ENCODE data around the gene CD37. TPM values are rescaled to one million over a fixed set of nuclear protein-coding genes. Genes with fewer than 3 reads are reported as not detected.
A peak's percentile ranks its signal among the peaks of the same experiment; 100 is the strongest.

CD37 gene
- total and polyA plus RNA-seq, 2 experiments from 2014 or later, result 106 TPM; not detected in 1

DNA sequence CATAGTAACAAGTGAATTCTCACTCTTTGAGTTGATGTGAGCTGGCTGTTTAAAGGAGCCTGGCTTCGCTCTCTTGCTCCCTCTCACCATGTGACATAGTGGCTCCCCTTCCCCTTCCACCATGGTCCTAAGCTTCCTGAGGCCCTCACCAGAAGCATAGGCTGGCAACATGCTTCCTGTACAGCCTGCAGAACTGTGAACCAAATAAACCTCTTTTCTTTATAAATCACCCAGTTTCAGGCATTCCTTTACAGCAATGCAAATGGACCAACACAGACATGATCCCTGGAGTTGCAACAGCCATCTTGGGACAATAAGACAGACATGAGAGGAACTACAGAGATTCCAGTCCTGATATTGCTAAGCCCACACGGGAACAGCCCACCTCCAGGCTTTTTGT lies 14.4 kb downstream of the CD37 start:
- 0 out of 2 replicates have a peak overlapping the region, but pooled peaks have one; percentile 35 for H3K27ac Mint-ChIP-seq
- H3K27me3 ChIP-seq (ENCODE audit: insufficient read depth), result no peaks in the 10 kb centered on the region
- no peak overlapping the region for H3K4me3 ChIP-seq
- peaks cover 6% of the 10 kb centered on the region; the same call in 1 of the 2 replicates for H4K20me1 ChIP-seq (replicated peaks; ENCODE audit: insufficient read depth)
- H2AFZ ChIP-seq, result no peak overlapping the region
- no peak overlapping the region for H3K4me3 Mint-ChIP-seq
- no peak for TF ChIP-seq CREB1 (CRISPR knock-in tag; IDR thresholded peaks at IDR 0.05; ENCODE audit: low read depth)
- no peak for TF ChIP-seq POLR2AphosphoS5 (IDR thresholded peaks at IDR 0.05; ENCODE audit: low read depth)
- no peak for TF ChIP-seq EZH2phosphoT487 (IDR thresholded peaks at IDR 0.05; ENCODE audit: unreplicated experiment)
- TF ChIP-seq EZH2 (IDR thresholded peaks at IDR 0.05; ENCODE audit: low read depth, unreplicated experiment), result no peak
- no peak for TF ChIP-seq NANOG (IDR thresholded peaks at IDR 0.05; ENCODE audit: borderline replicate concordance)
- TF ChIP-seq, protein P1, sequence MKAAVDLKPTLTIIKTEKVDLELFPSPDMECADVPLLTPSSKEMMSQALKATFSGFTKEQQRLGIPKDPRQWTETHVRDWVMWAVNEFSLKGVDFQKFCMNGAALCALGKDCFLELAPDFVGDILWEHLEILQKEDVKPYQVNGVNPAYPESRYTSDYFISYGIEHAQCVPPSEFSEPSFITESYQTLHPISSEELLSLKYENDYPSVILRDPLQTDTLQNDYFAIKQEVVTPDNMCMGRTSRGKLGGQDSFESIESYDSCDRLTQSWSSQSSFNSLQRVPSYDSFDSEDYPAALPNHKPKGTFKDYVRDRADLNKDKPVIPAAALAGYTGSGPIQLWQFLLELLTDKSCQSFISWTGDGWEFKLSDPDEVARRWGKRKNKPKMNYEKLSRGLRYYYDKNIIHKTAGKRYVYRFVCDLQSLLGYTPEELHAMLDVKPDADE (IDR thresholded peaks at IDR 0.05), result no peak
- TF ChIP-seq ZNF331 (CRISPR knock-in tag; IDR thresholded peaks at IDR 0.05; ENCODE audit: low read depth), result no peak
- 0 out of 2 replicates have a peak, but pooled peaks cover 10% of the 10 kb centered on the region for H3F3A ChIP-seq (replicated peaks; ENCODE audit: low read depth)
- H3K9me3 Mint-ChIP-seq, result peaks cover 3% of the 10 kb centered on the region; the same call in 1 of the 3 replicates
- peaks cover 59% of the 10 kb centered on the region for H3K36me3 ChIP-seq (ENCODE audit: insufficient read depth)
- H3K79me2 ChIP-seq (replicated peaks; ENCODE audit: insufficient read depth), result peaks cover 3% of the 10 kb centered on the region
- no peak overlapping the region for H3K27ac ChIP-seq (ENCODE audit: low read depth)
- H3K9me2 ChIP-seq (ENCODE audit: insufficient read depth), result no peaks in the 10 kb centered on the region
- peaks cover 97% of the 10 kb centered on the region for H3K36me3 Mint-ChIP-seq (ENCODE audit: low read depth)
- no peak overlapping the region for H3K4me2 ChIP-seq
- H3K4me1 ChIP-seq (ENCODE audit: insufficient read depth), result no peaks in the 10 kb centered on the region
- H3K27me3 Mint-ChIP-seq (ENCODE audit: insufficient read depth, low read depth, poor library complexity), result peaks cover 20% of the 10 kb centered on the region
- ATAC-seq (no peak), DNase-seq (ENCODE audit: low spot score) (no peak)
- H3K4me1 Mint-ChIP-seq, result peaks cover 6% of the 10 kb centered on the region; the same call in 2 of the 3 replicates

DNA sequence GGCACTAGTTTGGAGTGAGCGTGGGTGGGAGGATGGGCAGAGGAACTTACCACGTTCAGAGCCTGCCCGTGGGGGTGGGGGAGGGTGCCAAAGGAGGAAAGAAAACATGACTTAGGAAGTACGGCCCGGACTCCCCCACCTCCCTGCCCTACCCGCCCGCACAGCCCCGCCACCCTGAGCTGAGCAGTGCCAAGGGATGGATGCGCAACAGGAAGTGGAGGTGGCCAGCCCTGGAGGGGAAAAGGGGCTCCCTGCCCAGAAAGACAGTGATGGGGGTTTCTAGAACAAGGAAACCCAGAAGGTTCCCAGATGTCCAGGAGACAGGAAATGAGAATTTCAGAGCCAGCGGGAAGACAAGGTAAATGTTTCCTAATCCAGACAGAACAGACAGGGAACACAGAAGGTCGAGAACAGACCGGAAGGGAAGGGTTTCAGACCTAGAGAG lies 20.7 kb downstream of the CD37 start:
- Histone ChIP-seq H3K36me3 (ENCODE audit: insufficient read depth) (peaks cover 35% of the 10 kb centered on the region), H3K4me2 (no peak overlapping the region), H3K27ac (ENCODE audit: low read depth) (no peak overlapping the region), H3K79me2 (replicated peaks; ENCODE audit: insufficient read depth) (peaks cover 19% of the 10 kb centered on the region), H3K9me2 (ENCODE audit: insufficient read depth) (no peaks in the 10 kb centered on the region), H2AFZ (no peak overlapping the region), H3K27me3 (ENCODE audit: insufficient read depth) (no peaks in the 10 kb centered on the region), H3F3A (replicated peaks; ENCODE audit: low read depth) (no peaks in the 10 kb centered on the region), H3K4me1 (ENCODE audit: insufficient read depth) (peaks cover 5% of the 10 kb centered on the region; the same call in 1 of the 2 replicates), H4K20me1 (replicated peaks; ENCODE audit: insufficient read depth) (no peaks in the 10 kb centered on the region; the same call in 1 of the 2 replicates), H3K4me3 (no peak overlapping the region)
- peaks cover 22% of the 10 kb centered on the region for H3K4me1 Mint-ChIP-seq
- H3K4me3 Mint-ChIP-seq, result peak overlapping the region; percentile 5; the same call in 1 of the 3 replicates
- no peaks in the 10 kb centered on the region; the same call in 1 of the 3 replicates for H3K9me3 Mint-ChIP-seq
- H3K36me3 Mint-ChIP-seq (ENCODE audit: low read depth), result peaks cover 91% of the 10 kb centered on the region
- no peak overlapping the region for H3K27ac Mint-ChIP-seq
- ATAC-seq (no peak), DNase-seq (ENCODE audit: low spot score) (no peak)
- H3K27me3 Mint-ChIP-seq (ENCODE audit: insufficient read depth, low read depth, poor library complexity), result peaks cover 19% of the 10 kb centered on the region
- TF ChIP-seq CREB1 (CRISPR knock-in tag; IDR thresholded peaks at IDR 0.05; ENCODE audit: low read depth) (no peak), JUNB (IDR thresholded peaks at IDR 0.05; ENCODE audit: unreplicated experiment) (no peak), EZH2phosphoT487 (IDR thresholded peaks at IDR 0.05; ENCODE audit: unreplicated experiment) (no peak), EZH2 (IDR thresholded peaks at IDR 0.05; ENCODE audit: low read depth, unreplicated experiment) (no peak), ZNF114 (CRISPR knock-in tag; IDR thresholded peaks at IDR 0.05) (no peak), NANOG (IDR thresholded peaks at IDR 0.05; ENCODE audit: borderline replicate concordance) (no peak), POLR2AphosphoS5 (IDR thresholded peaks at IDR 0.05; ENCODE audit: low read depth) (no peak), STAT1 (IDR thresholded peaks at IDR 0.05; ENCODE audit: unreplicated experiment) (no peak)
- TF ChIP-seq, protein P2, sequence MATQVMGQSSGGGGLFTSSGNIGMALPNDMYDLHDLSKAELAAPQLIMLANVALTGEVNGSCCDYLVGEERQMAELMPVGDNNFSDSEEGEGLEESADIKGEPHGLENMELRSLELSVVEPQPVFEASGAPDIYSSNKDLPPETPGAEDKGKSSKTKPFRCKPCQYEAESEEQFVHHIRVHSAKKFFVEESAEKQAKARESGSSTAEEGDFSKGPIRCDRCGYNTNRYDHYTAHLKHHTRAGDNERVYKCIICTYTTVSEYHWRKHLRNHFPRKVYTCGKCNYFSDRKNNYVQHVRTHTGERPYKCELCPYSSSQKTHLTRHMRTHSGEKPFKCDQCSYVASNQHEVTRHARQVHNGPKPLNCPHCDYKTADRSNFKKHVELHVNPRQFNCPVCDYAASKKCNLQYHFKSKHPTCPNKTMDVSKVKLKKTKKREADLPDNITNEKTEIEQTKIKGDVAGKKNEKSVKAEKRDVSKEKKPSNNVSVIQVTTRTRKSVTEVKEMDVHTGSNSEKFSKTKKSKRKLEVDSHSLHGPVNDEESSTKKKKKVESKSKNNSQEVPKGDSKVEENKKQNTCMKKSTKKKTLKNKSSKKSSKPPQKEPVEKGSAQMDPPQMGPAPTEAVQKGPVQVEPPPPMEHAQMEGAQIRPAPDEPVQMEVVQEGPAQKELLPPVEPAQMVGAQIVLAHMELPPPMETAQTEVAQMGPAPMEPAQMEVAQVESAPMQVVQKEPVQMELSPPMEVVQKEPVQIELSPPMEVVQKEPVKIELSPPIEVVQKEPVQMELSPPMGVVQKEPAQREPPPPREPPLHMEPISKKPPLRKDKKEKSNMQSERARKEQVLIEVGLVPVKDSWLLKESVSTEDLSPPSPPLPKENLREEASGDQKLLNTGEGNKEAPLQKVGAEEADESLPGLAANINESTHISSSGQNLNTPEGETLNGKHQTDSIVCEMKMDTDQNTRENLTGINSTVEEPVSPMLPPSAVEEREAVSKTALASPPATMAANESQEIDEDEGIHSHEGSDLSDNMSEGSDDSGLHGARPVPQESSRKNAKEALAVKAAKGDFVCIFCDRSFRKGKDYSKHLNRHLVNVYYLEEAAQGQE (IDR thresholded peaks at IDR 0.05; ENCODE audit: unreplicated experiment), result no peak
- TF ChIP-seq, protein P1 (IDR thresholded peaks at IDR 0.05), result no peak
- TF ChIP-seq, protein P3, sequence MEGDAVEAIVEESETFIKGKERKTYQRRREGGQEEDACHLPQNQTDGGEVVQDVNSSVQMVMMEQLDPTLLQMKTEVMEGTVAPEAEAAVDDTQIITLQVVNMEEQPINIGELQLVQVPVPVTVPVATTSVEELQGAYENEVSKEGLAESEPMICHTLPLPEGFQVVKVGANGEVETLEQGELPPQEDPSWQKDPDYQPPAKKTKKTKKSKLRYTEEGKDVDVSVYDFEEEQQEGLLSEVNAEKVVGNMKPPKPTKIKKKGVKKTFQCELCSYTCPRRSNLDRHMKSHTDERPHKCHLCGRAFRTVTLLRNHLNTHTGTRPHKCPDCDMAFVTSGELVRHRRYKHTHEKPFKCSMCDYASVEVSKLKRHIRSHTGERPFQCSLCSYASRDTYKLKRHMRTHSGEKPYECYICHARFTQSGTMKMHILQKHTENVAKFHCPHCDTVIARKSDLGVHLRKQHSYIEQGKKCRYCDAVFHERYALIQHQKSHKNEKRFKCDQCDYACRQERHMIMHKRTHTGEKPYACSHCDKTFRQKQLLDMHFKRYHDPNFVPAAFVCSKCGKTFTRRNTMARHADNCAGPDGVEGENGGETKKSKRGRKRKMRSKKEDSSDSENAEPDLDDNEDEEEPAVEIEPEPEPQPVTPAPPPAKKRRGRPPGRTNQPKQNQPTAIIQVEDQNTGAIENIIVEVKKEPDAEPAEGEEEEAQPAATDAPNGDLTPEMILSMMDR (conservative IDR thresholded peaks at IDR 0.05; ENCODE audit: low read depth in 2 of 2), result no peak

All from GM23338 (cell line).